Measurements from ENCODE around the gene CDCA5. TPM values are rescaled to one million over a fixed set of nuclear protein-coding genes. Genes with fewer than 3 reads are reported as not detected.

CDCA5 gene
- total RNA-seq, 1 donor from 2014 or later: 6.9 TPM

DNA sequence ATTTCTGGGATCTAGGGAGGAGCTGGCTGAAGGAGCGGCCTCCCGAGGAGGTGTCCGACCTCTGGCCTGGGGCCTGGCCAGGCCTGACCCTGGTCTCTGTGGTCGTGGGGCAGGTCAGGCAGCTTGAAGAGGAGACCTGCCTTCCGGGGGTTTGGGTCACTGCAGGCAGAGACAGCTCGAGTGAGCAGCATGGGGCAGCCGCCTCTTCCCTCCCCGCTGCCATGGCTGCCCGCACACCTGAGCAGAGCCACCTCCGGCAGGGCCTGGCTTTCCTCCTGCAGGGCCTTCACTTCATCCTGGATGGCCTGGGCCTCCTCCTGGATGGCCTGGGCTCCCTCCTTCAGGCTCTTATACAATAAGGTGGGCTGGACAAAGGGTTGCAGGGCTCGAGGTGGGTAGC lies 17.5 kb downstream of the CDCA5 start:
- no peak overlapping the region for H3K4me3 ChIP-seq (ENCODE audit: low read depth, low read length)
- no peaks in the 10 kb centered on the region for H3K36me3 ChIP-seq (ENCODE audit: control insufficient read depth, insufficient read depth, low read length)
- TF ChIP-seq, protein P1, sequence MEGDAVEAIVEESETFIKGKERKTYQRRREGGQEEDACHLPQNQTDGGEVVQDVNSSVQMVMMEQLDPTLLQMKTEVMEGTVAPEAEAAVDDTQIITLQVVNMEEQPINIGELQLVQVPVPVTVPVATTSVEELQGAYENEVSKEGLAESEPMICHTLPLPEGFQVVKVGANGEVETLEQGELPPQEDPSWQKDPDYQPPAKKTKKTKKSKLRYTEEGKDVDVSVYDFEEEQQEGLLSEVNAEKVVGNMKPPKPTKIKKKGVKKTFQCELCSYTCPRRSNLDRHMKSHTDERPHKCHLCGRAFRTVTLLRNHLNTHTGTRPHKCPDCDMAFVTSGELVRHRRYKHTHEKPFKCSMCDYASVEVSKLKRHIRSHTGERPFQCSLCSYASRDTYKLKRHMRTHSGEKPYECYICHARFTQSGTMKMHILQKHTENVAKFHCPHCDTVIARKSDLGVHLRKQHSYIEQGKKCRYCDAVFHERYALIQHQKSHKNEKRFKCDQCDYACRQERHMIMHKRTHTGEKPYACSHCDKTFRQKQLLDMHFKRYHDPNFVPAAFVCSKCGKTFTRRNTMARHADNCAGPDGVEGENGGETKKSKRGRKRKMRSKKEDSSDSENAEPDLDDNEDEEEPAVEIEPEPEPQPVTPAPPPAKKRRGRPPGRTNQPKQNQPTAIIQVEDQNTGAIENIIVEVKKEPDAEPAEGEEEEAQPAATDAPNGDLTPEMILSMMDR (IDR thresholded peaks at IDR 0.05; ENCODE audit: insufficient read depth, low read length, poor library complexity, severe bottlenecking): no peak
- H3K27me3 ChIP-seq (ENCODE audit: control insufficient read depth, insufficient read depth, low read length): no peaks in the 10 kb centered on the region
- DNase-seq (ENCODE audit: low read depth): no peak

DNA sequence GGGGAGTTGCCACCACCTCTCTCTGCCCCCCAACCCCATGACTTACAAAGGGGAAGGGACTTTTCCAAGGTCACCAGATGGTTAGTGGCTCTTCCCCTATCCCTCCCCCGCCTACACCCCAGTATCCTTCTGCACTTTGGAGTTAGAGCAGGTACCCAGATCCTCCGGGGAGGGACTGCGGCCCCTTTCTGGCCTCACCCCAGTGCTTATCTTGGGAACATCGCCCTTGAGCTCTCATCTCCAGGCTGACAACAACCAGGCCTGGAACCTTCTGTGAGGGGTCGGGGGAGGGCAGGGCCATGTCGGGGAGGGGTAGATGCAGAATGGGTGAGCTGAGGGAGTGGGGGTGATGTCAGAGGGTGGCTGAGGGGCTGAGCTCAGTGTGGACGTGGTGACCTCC lies 18.0 kb downstream of the CDCA5 start:
- Histone ChIP-seq H3K4me3 (ENCODE audit: low read depth, low read length) (no peak overlapping the region), H3K27me3 (ENCODE audit: control insufficient read depth, insufficient read depth, low read length) (no peaks in the 10 kb centered on the region), H3K36me3 (ENCODE audit: control insufficient read depth, insufficient read depth, low read length) (no peaks in the 10 kb centered on the region)
- TF ChIP-seq, protein P1 (IDR thresholded peaks at IDR 0.05; ENCODE audit: insufficient read depth, low read length, poor library complexity, severe bottlenecking): no peak
- no peak for DNase-seq (ENCODE audit: low read depth)

DNA sequence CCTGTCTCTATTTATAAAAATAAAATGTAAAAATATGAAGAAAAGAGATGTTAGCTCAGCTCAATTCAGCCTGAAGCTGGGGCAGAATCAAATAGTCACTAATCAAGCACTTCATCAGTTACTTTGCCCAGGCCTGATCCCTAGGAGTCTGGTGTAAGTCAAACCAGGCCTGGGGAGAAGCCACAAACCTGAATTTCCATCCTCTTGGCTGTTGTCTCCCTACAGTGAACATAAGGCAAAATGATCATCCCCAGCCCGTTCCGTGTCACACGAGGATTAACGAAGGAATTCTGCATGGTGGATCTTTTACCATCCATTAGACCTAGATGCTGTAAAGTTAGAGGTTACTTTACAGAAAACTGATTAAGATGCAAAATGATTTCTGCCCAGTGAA lies 19.0 kb downstream of the CDCA5 start:
- H3K27me3 ChIP-seq (ENCODE audit: control insufficient read depth, insufficient read depth, low read length): no peaks in the 10 kb centered on the region
- TF ChIP-seq, protein P1 (IDR thresholded peaks at IDR 0.05; ENCODE audit: insufficient read depth, low read length, poor library complexity, severe bottlenecking): no peak
- H3K36me3 ChIP-seq (ENCODE audit: control insufficient read depth, insufficient read depth, low read length): no peaks in the 10 kb centered on the region
- no peak for DNase-seq (ENCODE audit: low read depth)
- no peak overlapping the region for H3K4me3 ChIP-seq (ENCODE audit: low read depth, low read length)

- Histone ChIP-seq H3K27me3 (ENCODE audit: control insufficient read depth, insufficient read depth, low read length) (no peaks in the 10 kb centered on the region), H3K36me3 (ENCODE audit: control insufficient read depth, insufficient read depth, low read length) (no peaks in the 10 kb centered on the region), H3K4me3 (ENCODE audit: low read depth, low read length) (no peak overlapping the region)
- TF ChIP-seq, protein P1 (IDR thresholded peaks at IDR 0.05; ENCODE audit: insufficient read depth, low read length, poor library complexity, severe bottlenecking): no peak
- DNase-seq (ENCODE audit: low read depth): no peak
These were observed 20.3 kb downstream of the CDCA5 start for GRCh38 chr11:65063532-65063931.

DNA sequence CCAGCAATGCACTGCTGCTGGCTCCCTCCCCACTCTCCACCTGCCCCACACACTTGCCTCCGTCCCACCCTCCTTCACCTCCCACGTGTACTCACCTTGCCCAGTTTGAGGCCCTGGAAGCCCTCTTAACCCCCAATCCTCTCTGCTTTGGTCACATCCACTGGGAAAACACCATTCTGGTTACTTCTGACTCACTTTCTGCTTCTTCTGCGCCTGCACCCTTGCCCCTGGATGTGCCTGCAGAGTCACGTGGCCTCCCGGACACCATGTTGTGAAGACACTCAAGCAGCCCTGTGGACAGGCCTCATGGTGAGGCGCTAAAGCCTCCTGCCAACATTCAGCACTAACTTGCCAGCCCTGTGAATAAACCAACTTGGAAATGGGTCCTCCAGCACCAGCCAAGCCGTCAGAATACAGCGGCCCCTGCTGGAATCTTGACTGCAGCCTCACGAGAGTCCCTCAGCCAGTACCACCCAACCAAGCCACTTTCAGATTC lies 22.9 kb downstream of the CDCA5 start:
- TF ChIP-seq, protein P1 (IDR thresholded peaks at IDR 0.05; ENCODE audit: insufficient read depth, low read length, poor library complexity, severe bottlenecking): peak; percentile 33
- no peaks in the 10 kb centered on the region for H3K27me3 ChIP-seq (ENCODE audit: control insufficient read depth, insufficient read depth, low read length)
- no peaks in the 10 kb centered on the region for H3K36me3 ChIP-seq (ENCODE audit: control insufficient read depth, insufficient read depth, low read length)
- no peak for DNase-seq (ENCODE audit: low read depth)
- no peak overlapping the region for H3K4me3 ChIP-seq (ENCODE audit: low read depth, low read length)
